GM23248 (cell line): ENCODE data around the gene COL7A1.

ENCODE experiments used
- EZH2 ChIP-seq: fragments of 200-600 bp; sonication (generic); IDR thresholded peaks from 2 replicates; pipeline ENCODE4 v1.6.1; 2018; ENCODE audit warnings: antibody characterized with exemption, mild to moderate bottlenecking; ENCODE audit not compliant: insufficient read depth, poor library complexity, severe bottlenecking
- EZH2phosphoT487 ChIP-seq: fragments of 200-600 bp; sonication (generic); IDR thresholded peaks from 2 replicates; pipeline ENCODE4 v1.6.1; 2018; ENCODE audit warnings: antibody characterized with exemption, moderate library complexity, mild to moderate bottlenecking, low read depth; ENCODE audit not compliant: insufficient read depth

DNA sequence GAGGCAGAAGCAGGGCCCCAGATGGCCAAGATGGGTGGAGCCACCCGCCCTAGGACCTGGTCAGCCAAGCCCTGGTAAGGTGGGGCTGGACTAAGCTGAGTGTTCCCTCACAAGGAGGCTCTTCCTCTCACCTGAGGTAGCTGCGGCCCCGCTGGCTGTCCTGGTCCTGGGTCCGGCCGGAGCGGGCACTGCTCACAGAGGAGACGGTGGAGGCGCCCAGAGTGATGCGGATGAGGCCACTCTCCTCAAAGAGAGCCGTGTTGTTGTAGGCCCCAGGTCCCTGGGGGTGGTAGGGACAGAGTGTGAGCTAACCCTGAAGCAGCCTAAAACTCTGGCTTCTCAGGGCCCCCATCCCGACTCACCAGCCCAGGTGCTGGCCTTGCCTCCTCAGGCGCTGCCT is 47.5 kb upstream of the COL7A1 start:
- no peak for TF ChIP-seq EZH2phosphoT487
- TF ChIP-seq EZH2: no peak
